ENCODE data around the gene VWA7.
A peak's percentile ranks its signal among the peaks of the same experiment; 100 is the strongest.

The VWA7 gene

GRCh38 chr6:31778999-31779885 lies 2.1 kb upstream of the VWA7 start:
- no peak for DNase-seq (ENCODE audit: low read depth in 2 of 2)
- no peak overlapping the region for H3K4me3 ChIP-seq (replicated peaks in 1 of 2; ENCODE audit: low read depth in 2 of 2, low read length in 2 of 2)

GRCh38 chr6:31778193-31778592 lies 1.1 kb upstream of the VWA7 start:
- no peak for TF ChIP-seq CTCF (IDR thresholded peaks at IDR 0.05; ENCODE audit: low read depth, low read length)
- no peak overlapping the region for H3K4me3 ChIP-seq (replicated peaks in 1 of 2; ENCODE audit: low read depth in 2 of 2, low read length in 2 of 2)
- no peak for DNase-seq (ENCODE audit: low read depth in 2 of 2)

More at GRCh38 chr6:31778999-31779885, 2.1 kb upstream of the VWA7 start:
- no peak for TF ChIP-seq CTCF (IDR thresholded peaks at IDR 0.05; ENCODE audit: low read depth, low read length)

DNA sequence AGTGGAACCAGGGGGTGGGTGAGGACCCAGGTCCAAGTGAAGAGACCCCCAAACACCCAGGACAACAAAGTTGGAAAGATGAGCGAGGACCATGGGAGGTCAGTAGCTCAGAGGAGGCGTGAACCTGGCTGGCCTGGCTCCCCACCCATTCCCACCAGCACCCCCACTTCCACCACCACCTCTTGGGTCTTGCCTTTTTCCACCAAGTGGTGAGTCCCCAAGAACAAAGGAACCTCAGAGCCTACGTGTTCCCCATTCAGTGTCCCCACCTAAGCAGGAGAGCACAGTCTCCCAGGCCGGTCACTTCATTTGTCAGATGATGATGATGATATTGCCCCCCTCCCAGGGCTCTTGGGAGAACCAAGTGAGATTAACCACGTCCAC lies 531 bp upstream of the VWA7 start:
- TF ChIP-seq CTCF (IDR thresholded peaks at IDR 0.05; ENCODE audit: low read depth, low read length) = no peak
- DNase-seq (ENCODE audit: low read depth in 2 of 2) = no peak
- H3K4me3 ChIP-seq (replicated peaks in 1 of 2; ENCODE audit: low read depth in 2 of 2, low read length in 2 of 2) = no peak overlapping the region

DNA sequence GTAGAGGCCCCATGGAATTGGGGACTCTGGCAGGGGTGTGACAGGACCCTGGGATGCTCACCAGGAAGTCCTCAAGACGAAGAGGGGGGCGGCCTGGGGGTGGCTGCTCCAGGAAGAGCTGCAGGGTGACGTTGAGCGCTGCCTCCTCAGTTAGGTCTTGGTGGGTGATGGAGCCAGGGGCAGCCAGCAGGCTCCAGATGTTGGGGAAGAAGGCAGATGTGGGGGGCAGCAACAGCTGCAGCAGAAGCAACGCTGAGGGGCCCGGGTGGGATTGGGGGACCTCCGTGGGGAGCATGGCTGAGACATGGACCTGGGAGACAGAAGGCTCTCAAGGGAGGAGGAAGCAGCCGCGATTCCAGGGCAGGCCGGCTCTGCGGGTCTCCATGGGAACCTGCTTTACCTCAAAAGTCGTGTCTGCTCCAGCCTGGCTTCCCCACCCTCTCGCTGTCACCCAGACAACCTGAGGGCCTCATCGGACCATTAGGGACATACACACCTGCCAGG lies 591 bp downstream of the VWA7 start:
- no peak overlapping the region for H3K4me3 ChIP-seq (replicated peaks in 1 of 2; ENCODE audit: low read depth in 2 of 2, low read length in 2 of 2)
- TF ChIP-seq CTCF (IDR thresholded peaks at IDR 0.05; ENCODE audit: low read depth, low read length) = no peak
- peak in 1 of 2 donors; percentile 5 for DNase-seq (ENCODE audit: low read depth in 2 of 2)

DNA sequence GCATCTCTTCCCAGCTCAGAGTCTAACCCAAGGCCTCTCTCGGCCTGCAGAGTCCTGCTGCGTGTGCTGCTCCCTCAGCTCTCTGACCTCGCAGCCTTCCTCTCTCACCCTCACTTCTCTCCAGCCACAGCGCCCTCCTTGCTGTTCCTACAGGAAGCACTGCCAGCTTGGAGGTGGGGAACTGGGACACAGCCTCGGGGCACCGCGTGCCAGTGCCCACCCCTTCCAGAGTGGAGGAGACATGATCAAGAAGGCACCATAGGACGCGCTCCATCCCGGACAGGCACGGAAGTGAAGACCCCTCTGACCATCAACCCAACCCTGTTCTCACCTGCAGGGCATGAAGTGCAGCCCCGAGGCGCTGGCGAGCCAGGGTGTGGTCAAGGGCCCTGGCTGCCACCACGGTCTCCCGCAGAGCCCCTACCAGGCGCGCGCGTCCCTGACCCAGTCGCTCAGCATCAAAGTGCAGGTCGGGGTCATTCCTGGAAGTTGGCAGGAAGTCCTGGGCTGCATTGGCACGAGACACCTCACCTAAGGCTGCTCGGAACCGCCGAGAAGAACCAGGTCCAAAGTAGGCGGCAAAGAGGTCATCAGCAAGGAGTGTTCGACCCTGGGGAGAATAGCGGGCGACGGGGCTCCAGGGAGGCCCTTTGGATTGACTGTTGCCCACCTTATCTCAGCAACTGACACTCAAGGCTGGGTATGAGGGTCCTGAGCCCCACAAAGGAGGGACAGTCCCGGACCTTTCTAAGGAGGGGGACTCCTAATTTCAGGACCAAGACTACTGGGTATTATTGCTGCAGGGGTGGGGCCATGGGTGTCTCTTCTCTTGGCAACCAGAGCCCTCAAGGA lies 1.3 kb downstream of the VWA7 start:
- TF ChIP-seq CTCF (IDR thresholded peaks at IDR 0.05; ENCODE audit: low read depth, low read length) = no peak
- no peak for DNase-seq (ENCODE audit: low read depth in 2 of 2)
- no peak overlapping the region for H3K4me3 ChIP-seq (replicated peaks in 1 of 2; ENCODE audit: low read depth in 2 of 2, low read length in 2 of 2)

DNA sequence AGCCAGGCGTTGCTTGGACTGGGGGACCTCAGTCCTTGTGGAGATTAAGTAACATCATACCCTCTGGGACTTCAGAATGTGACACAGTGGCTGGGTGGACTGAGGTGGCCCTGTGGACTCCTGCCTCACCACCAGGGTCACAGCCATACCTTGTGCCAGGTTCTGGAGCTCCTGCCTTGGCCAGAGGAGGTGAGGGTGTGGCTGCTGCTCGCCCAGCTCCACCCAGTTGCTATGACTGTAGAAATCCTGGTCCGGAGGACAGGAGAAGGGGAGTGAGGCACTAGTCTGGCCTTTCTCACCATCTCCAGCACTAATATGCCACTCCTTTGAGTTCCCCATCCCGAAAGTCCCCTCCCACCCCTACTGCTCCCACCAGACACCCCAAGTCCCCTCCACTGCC lies 1.9 kb downstream of the VWA7 start:
- DNase-seq (ENCODE audit: low read depth in 2 of 2) = no peak
- H3K4me3 ChIP-seq (replicated peaks in 1 of 2; ENCODE audit: low read depth in 2 of 2, low read length in 2 of 2) = no peak overlapping the region
- TF ChIP-seq CTCF (IDR thresholded peaks at IDR 0.05; ENCODE audit: low read depth, low read length) = no peak

Measured in cardiac fibroblast (primary cell).